GM23338 (cell line): ENCODE data around the gene SYNE4.

Experiments used
- CTCF ChIP-seq, 2 experiments: fragments of 200-600 bp in 1 of 2; sonication (generic) in 1 of 2; conservative IDR thresholded peaks; 2 replicates each; pipeline versions ENCODE4 v1.5.1 to v1.6.1; 2016 to 2017; ENCODE audit warnings: antibody characterized with exemption in 2 of 2, low read depth in 2 of 2, mild to moderate bottlenecking in 2 of 2, moderate library complexity in 1 of 2
- POLR2AphosphoS5 ChIP-seq: IDR thresholded peaks from 2 replicates; pipeline ENCODE4 v1.6.1; 2016; ENCODE audit warnings: antibody characterized with exemption, low read depth
- ZNF114 ChIP-seq: fragments of 250-450 bp; sonication (Bioruptor Pico); IDR thresholded peaks from 2 replicates; pipeline ENCODE4 v1.5.0; 2020; ENCODE audit warnings: mild to moderate bottlenecking, moderate library complexity

GRCh38 chr19:36054733-36055686, 46.4 kb upstream of the SYNE4 start, which contains the start of gene WDR62:
- TF ChIP-seq CTCF (conservative IDR thresholded peaks at IDR 0.05; ENCODE audit: low read depth in 2 of 2) (no peak), ZNF114 (CRISPR knock-in tag) (no peak), POLR2AphosphoS5 (peak; percentile 64)
